Gastroesophageal sphincter (tissue), 3 donors: ENCODE data around the gene CAND1.

Experiments
- EP300 ChIP-seq: sonication (generic); formaldehyde crosslinking; IDR thresholded peaks from one replicate; pipeline ENCODE4 v1.6.1; 2017; ENCODE audit warnings: antibody characterized with exemption, mild to moderate bottlenecking
- POLR2AphosphoS5 ChIP-seq: sonication (generic); formaldehyde crosslinking; IDR thresholded peaks from one replicate; pipeline ENCODE4 v1.6.1; 2017; ENCODE audit warnings: antibody characterized with exemption
- TF ChIP-seq, protein P1 (sequence below), 4 experiments: fragments of 200-600 bp in 2 of 4; fragments of 450-650 bp in 2 of 4; sonication (generic) in 1 of 4; IDR thresholded peaks; one replicate each; pipeline ENCODE4 v1.5.1; 2017 to 2019; ENCODE audit warnings: antibody characterized with exemption in 4 of 4, mild to moderate bottlenecking in 2 of 4, moderate library complexity in 2 of 4

DNA sequence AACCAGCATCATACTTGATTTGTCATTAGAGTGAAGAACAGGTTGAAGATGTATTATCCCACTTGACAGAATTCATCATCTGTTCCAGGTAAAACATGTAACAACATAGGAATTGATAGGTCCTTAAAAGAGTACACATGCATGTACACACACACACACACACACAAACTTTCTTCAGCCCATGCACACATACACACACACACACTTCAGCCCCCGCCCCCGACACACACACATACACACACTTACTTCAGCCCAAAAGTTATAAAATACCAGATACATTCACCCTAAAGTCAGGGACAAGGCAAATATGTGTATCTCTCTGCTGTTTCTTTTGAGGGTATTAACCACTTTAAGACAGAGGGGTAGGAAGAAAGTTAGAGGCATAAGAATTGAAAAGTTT is 15.4 kb downstream of the CAND1 start:
- TF ChIP-seq, protein P1, sequence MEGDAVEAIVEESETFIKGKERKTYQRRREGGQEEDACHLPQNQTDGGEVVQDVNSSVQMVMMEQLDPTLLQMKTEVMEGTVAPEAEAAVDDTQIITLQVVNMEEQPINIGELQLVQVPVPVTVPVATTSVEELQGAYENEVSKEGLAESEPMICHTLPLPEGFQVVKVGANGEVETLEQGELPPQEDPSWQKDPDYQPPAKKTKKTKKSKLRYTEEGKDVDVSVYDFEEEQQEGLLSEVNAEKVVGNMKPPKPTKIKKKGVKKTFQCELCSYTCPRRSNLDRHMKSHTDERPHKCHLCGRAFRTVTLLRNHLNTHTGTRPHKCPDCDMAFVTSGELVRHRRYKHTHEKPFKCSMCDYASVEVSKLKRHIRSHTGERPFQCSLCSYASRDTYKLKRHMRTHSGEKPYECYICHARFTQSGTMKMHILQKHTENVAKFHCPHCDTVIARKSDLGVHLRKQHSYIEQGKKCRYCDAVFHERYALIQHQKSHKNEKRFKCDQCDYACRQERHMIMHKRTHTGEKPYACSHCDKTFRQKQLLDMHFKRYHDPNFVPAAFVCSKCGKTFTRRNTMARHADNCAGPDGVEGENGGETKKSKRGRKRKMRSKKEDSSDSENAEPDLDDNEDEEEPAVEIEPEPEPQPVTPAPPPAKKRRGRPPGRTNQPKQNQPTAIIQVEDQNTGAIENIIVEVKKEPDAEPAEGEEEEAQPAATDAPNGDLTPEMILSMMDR (IDR thresholded peaks at IDR 0.05): no peak
- TF ChIP-seq EP300: no peak
- no peak for TF ChIP-seq POLR2AphosphoS5
